Suppressor macrophage treated with lipopolysaccharide for 4 hours (primary cell): ENCODE data around the gene PSMF1.
"Not testable (repeated sequence)": the region's sequence is repeated elsewhere in the genome, so short reads cannot be mapped to it uniquely, and the experiment has no call there.

Source experiments
- DNase-seq: peaks from one replicate; pipeline ENCODE4 v3.0.0-alpha.2; 2020

The PSMF1 gene

DNA sequence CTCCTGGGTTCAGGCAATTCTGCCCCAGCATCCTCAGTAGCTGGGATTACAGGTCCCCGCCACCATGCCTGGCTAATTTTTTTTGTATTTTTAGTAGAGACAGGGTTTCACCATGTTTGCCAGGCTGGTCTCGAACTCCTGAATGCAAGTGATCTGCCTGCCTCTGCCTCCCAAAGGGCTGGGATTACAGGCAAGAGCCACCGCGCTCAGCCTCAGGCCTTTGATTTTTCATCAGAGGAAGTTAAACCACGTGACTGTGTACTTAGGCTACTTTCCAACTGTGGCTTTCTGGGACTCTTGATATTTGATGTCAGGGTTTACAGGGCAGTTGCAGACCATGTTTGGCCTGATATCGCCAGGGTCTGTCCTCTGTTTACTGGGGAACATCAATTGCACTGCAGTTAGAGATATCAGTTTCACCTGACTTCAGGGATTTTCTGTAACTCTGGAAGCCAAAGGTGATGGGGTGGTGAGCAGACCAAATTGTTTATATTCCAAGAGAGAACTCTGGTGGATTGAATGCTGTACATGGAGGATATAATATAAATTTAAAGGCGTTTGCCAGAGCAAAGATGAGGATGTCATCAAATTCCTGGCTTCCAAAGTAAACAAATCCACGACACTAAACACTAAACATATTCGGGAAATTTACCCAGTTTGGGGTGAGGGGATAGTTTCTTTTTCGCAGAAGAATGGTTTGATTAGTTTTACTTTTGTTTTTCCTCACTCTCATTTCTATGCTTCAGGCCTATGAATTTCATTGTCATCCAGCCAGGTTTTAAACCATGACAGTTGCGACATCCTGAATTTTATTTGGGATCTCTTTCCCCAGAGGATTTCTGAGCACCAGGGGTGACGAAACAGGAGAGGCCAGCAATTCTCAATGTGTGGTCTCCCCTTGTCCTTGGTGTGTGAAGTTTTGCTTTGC lies 4.2 kb downstream of the PSMF1 start:
- peak; percentile 71 for DNase-seq

DNA sequence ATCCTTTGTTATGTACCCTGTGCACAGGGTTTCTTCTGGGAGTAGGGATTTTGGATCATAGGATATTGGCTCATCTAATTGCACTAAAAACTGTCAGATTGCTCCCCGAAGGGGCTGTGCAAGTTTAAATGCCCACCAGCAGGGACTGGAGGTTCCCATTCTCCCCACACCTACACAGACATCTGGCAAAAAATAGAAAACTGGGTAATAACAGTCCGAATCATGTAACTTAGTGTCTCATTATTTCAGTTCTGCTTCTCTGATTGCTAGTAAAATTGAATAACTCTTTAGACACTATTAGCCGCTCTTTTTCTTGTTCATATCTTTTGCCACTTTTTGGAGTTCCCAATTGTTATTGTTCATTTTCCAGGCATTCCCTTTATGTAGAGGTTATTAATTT lies 5.3 kb downstream of the PSMF1 start:
- DNase-seq: peak; percentile 32

DNA sequence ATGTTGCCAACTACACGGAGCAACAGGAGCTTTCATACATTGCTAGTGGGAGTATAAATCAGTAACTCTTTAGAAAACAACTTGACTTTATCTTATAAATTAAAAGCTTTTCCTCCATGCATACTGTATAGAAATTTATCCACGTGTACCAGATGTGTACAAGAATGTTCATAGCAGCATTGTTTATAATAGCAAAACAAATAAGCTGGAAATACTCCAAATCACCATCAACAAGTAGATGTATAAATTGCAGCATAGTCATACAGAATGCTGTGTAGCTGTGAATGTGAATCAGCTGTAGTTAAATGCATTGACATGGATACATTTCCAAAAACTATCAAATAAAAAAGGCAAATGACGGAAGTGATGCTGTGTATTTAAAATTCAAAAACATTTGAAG lies 6.0 kb downstream of the PSMF1 start:
- DNase-seq: no peak

DNA sequence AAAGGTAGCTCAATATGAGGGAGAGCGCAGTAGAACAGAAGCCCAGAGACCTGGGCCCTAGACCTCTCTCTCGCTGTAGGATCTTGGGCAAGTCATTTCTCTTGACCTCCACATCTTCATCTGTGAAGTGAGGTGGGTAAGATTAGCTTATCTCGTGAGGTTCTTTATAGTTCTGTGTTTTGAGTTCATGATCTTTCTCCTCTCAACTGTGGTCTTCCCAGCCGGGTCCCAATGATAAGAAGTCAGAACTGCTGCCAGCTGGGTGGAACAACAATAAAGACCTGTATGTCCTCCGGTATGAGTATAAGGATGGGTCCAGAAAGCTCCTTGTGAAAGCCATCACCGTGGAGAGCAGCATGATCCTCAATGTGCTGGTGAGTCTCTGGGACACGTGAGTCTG lies 6.9 kb downstream of the PSMF1 start:
- DNase-seq: no peak

DNA sequence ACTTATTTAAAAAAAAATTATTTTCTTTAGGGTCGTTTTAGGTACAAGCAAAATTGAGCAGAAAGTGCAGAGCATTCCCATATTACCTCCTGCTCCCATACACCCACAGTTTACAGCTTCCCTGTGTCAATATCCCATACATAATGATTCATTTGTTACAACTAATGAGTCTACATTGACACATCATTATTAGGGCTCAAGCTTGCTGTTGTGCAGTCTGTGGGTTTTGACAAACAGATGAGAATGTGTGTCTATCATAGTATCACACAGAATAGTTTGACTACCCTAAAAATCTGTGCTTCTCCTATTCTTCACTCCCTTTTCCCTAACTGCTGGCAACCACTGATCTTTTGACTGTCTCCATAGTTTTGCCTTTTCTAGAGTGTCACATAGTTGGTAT lies 9.4 kb downstream of the PSMF1 start:
- no peak for DNase-seq

DNA sequence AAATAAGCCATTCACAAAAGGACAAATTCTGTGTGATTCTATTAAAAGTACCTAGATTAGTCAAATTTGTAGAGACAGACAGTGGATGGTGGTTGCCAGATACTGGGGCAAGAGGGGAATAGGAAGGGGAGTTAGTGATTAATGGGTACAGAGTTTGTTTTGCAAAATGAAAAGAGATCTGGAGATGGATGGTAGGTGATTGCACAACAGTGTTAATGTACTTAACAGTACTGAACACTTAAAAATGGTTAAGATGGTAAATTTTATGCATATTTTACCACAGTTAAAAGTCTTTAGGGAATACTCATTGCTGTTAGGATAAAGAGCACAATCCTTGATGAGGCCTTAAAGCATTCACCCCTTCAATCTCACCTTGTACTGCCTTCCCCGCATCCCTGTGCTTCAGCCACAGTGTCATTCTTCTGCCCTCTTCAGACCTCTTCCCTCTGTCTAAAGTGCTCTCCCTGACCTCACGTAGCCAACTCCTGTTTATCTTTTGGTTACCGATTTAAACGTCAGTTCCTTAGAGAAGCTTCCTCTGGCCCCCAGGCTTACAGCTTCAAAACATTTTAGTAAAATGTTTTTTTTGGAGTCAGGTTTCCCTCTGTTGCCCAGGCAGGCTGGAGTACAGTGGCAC lies 11.8 kb downstream of the PSMF1 start:
- DNase-seq: no peak

GRCh38 chr20:1130847-1131246 lies 12.4 kb downstream of the PSMF1 start:
- peak; percentile 82 for DNase-seq

GRCh38 chr20:1131354-1131753 lies 13.0 kb downstream of the PSMF1 start:
- no peak for DNase-seq

DNA sequence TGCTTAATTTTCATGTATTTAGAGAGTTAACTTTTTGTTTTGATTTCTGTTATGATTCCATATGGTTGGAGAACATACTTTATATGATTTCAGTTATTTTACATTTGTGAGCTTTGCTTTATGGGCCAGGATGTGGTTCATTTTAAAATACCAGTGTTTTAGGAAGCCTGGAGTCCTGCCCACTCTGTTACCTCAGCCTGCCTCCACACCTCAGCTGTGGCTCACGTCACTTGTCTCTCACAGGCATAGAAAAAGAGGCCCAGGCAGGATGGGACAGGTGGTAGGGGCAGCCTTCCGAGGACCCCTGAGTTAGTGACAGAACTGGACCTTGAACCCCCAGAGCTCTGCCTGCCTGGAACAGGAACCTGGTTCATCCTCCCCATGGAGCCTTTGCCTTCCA lies 16.0 kb downstream of the PSMF1 start:
- no peak for DNase-seq

DNA sequence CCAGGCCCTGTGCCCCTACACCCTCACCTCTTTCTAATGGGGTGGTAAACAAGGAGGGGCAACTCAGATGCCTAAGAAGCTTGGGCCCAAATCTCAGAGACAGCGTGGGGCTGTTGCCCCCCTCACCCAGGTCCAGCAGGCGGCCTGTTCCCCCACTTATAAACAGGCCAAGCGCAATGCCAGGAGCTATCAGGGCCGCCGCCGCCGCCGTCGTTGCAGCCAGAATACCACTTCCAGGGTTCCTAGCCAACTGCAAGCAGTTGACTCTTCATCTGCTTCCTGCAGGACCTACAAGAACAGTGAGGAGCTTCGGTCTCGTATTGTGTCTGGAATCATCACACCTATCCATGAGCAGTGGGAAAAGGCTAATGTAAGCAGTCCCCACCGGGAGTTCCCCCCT lies 16.4 kb downstream of the PSMF1 start:
- DNase-seq: no peak

DNA sequence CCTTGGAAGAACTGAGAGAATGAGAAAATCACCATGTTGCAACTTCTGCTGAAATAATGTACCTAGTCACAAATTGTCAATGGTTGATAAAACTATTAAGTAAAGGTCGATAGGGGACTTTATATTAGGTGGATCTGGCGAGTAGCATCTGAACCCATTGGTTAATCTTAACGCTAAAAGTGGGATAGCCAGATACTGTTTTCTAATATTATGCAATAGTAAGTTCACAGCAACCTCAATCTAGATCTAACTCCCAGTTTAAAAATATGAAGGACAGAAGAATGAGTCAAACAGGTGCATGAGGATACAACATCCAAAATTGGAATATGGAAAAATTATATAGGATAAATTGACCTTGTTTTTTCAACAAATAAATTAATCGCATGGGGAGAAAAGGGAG lies 18.8 kb downstream of the PSMF1 start:
- DNase-seq: no peak

- no peak for DNase-seq
Observed at GRCh38 chr20:1144401-1145172, 26.2 kb downstream of the PSMF1 start.

DNA sequence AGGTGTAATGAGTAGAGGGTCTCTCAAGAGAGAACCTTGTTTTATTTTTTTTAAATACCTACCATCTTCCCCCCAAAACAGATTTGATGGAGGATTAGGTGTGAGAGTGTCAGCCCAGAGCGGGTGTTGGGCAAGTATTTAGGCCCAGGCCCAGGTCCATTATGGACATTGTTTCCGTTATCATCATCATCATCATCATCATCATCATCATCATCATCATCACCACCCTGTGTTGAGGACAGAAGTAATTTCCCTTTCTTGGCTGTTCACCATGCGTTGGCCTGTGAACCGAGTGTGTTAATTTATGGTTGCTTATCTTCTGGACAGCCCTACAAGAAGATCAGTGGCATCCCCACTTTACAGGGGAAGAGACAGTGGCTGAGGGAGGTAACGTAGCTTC lies 28.6 kb downstream of the PSMF1 start:
- DNase-seq: no peak

- not testable (repeated sequence) for DNase-seq
Observed at GRCh38 chr20:1149812-1150211, 31.4 kb downstream of the PSMF1 start.

GRCh38 chr20:1150218-1150617 lies 31.8 kb downstream of the PSMF1 start:
- DNase-seq: peak; percentile 21

GRCh38 chr20:1150968-1151367 lies 32.6 kb downstream of the PSMF1 start:
- no peak for DNase-seq

- DNase-seq: no peak
Observed at GRCh38 chr20:1154226-1154625, 35.8 kb downstream of the PSMF1 start.

GRCh38 chr20:1154691-1155090 lies 36.3 kb downstream of the PSMF1 start:
- DNase-seq: no peak

GRCh38 chr20:1155342-1155741 lies 36.9 kb downstream of the PSMF1 start:
- no peak for DNase-seq

- DNase-seq: no peak
Observed at GRCh38 chr20:1160496-1160895, 42.1 kb downstream of the PSMF1 start.

DNA sequence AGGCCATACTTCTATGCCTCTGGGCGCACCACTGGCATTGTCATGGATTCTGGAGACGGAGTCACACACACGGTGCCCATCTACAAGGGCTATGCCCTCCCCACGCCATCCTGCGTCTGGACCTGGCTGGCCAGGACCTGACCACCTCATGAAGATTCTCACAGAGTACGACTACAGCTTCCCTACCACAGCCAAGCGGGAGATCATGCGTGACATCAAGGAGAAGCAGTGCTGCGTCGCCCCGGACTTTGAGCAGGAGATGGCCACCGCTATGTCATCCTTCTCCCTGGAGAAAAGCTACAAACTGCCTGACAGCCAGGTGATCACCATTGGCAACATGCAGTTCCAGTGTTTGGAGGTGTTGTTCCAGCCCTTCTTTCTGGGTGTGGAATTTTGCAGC lies 42.6 kb downstream of the PSMF1 start:
- DNase-seq: no peak

DNA sequence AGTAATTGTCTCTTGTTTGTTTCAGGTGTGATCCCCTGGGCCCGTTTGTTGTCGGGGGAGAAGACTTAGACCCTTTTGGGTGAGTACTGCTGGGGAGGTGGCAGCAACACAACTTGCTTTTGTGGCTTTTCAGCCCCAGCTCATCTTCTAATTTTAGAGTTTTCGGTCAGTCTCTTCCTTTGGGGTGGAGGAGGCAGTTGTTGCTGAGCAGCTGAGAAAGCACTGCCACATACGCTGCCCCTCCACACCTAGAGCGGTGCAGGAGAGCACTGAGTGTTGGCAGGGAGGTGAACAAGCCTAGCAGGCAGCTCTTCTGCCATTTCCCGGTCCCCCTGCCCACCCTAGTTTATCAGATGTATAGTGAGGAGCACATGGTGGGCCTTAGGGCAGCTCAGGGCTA lies 44.7 kb downstream of the PSMF1 start:
- no peak for DNase-seq

DNA sequence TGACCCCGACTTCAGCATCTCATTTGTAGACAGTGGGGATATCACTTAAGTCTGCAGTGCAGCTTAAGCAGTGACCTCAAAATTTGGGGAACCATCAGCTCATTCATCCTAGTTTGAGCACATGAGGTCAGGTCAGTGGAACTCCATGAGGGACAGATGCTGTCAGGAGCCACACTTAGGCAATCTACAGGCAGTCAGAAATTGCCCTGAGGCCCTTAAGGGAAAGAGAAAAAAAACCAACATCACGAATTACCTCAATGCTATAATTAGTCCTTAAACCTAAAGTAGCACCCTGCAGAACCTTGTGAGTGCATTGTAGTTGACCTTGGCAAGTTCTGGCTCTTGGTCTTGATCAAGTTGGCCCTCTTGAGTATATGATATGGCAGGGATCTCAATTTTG lies 45.3 kb downstream of the PSMF1 start:
- DNase-seq: no peak

DNA sequence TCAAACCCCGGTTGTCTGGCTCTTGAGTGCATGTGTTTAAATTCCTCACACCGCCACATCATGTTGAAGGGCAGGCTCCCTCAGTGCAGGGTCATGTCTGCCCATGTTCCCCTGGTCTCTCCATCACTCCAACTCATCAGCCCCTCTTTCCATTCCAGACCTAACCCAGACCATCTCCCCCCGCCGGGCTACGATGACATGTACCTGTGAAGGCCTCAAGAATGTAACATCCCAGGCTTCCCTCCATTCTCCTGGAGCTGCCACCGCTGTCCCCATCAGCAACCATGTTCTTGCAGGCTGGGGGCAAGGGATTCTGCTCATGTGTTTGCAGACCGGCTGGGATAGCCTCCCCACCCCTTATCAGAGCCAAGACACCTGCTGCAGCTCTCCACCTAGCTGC lies 46.5 kb downstream of the PSMF1 start:
- no peak for DNase-seq
